Karpas-422 (cell line): ENCODE data around the gene NHS. TPM values are rescaled to one million over a fixed set of nuclear protein-coding genes. Genes with fewer than 3 reads are reported as not detected.

Experiments
- DNase-seq: peaks from one replicate; pipeline ENCODE4 v3.0.0-alpha.2; 2015
- H2AFZ ChIP-seq: fragments of 200-600 bp; sonication (generic); 2 replicates; pipeline ENCODE4 v1.6.1; 2014; ENCODE audit warnings: antibody characterized with exemption, low read length, mixed read lengths
- H3K27ac ChIP-seq: fragments of 200-600 bp; sonication (generic); 2 replicates; pipeline ENCODE4 v1.5.1; 2014; ENCODE audit warnings: mild to moderate bottlenecking, low read length, moderate library complexity
- H3K27me3 ChIP-seq: fragments of 200-600 bp; sonication (generic); 2 replicates; pipeline ENCODE4 v1.6.1; 2014; ENCODE audit warnings: low read length, mixed read lengths
- H3K36me3 ChIP-seq: fragments of 200-600 bp; sonication (generic); 2 replicates; pipeline ENCODE4 v1.6.1; 2014; ENCODE audit warnings: low read length, mixed read lengths; ENCODE audit not compliant: insufficient read depth
- H3K4me1 ChIP-seq: fragments of 200-600 bp; sonication (generic); 2 replicates; pipeline ENCODE4 v1.6.1; 2014; ENCODE audit warnings: mild to moderate bottlenecking, low read length, mixed read lengths
- H3K4me2 ChIP-seq: fragments of 200-600 bp; sonication (generic); 2 replicates; pipeline ENCODE4 v1.6.1; 2014; ENCODE audit warnings: low read length, low read depth, mild to moderate bottlenecking; ENCODE audit not compliant: poor library complexity, severe bottlenecking
- H3K4me3 ChIP-seq: fragments of 200-600 bp; sonication (generic); 2 replicates; pipeline ENCODE4 v1.5.1; 2014; ENCODE audit warnings: mild to moderate bottlenecking, antibody characterized with exemption, low read length, mixed read lengths
- H3K79me2 ChIP-seq: fragments of 200-600 bp; sonication (generic); 2 replicates; pipeline ENCODE4 v1.6.1; 2014; ENCODE audit warnings: mild to moderate bottlenecking, low read length, mixed read lengths
- H3K9ac ChIP-seq: fragments of 200-600 bp; sonication (generic); 2 replicates; pipeline ENCODE4 v1.6.0; 2014; ENCODE audit warnings: low read length
- H3K9me2 ChIP-seq: fragments of 200-600 bp; sonication (generic), shearing (Covaris generic); replicated peaks from 2 replicates; pipeline ENCODE4 v1.6.0; 2014; ENCODE audit warnings: mild to moderate bottlenecking, low read length, moderate library complexity; ENCODE audit not compliant: insufficient read depth
- H3K9me3 ChIP-seq: fragments of 300-700, 200-600 bp; sonication (generic); 2 replicates; pipeline ENCODE4 v1.6.1; 2014; ENCODE audit warnings: low read length, mixed read lengths
- H4K20me1 ChIP-seq: fragments of 200-600 bp; sonication (generic); 2 replicates; pipeline ENCODE4 v1.6.1; 2014; ENCODE audit warnings: mild to moderate bottlenecking, antibody characterized with exemption, low read length, low read depth; ENCODE audit not compliant: insufficient read depth
- total RNA-seq: library from RNA; depleted of rRNA; stranded (reverse); fragments of >200 nt; shearing (Covaris generic); gene quantifications from 2 replicates; pipeline ENCODE4 v1.2.3, GENCODE V29; 2014; ENCODE audit warnings: low replicate concordance

Gene NHS
- total RNA-seq, 1 experiment from 2014 or later: 0.15 TPM

GRCh38 chrX:17370191-17370590 lies 4.8 kb upstream of the NHS start:
- Histone ChIP-seq H3K27ac (no peak overlapping the region), H3K4me2 (no peak overlapping the region), H3K36me3 (no peaks in the 10 kb centered on the region), H3K79me2 (no peaks in the 10 kb centered on the region), H2AFZ (no peak overlapping the region), H3K9me2 (no peaks in the 10 kb centered on the region), H3K4me1 (no peaks in the 10 kb centered on the region), H4K20me1 (no peaks in the 10 kb centered on the region), H3K4me3 (no peak overlapping the region), H3K27me3 (no peaks in the 10 kb centered on the region), H3K9ac (no peak overlapping the region), H3K9me3 (no peaks in the 10 kb centered on the region)
- DNase-seq: no peak

GRCh38 chrX:17372052-17372451 lies 2.9 kb upstream of the NHS start:
- Histone ChIP-seq H3K27ac (no peak overlapping the region), H3K36me3 (no peaks in the 10 kb centered on the region), H4K20me1 (no peaks in the 10 kb centered on the region), H3K4me1 (no peaks in the 10 kb centered on the region), H3K4me3 (no peak overlapping the region), H3K9me2 (no peaks in the 10 kb centered on the region), H3K4me2 (no peak overlapping the region), H3K9ac (no peak overlapping the region), H3K79me2 (no peaks in the 10 kb centered on the region), H2AFZ (no peak overlapping the region), H3K27me3 (no peaks in the 10 kb centered on the region), H3K9me3 (no peaks in the 10 kb centered on the region)
- no peak for DNase-seq

- no peak overlapping the region for H3K27ac ChIP-seq
- no peaks in the 10 kb centered on the region for H3K4me1 ChIP-seq
- no peak overlapping the region for H2AFZ ChIP-seq
- H3K4me3 ChIP-seq: no peak overlapping the region
- no peaks in the 10 kb centered on the region for H3K36me3 ChIP-seq
- no peak for DNase-seq
- no peaks in the 10 kb centered on the region for H3K9me2 ChIP-seq
- H3K9ac ChIP-seq: no peak overlapping the region
- no peaks in the 10 kb centered on the region; the same call in 1 of the 2 replicates for H3K9me3 ChIP-seq
- no peaks in the 10 kb centered on the region for H3K27me3 ChIP-seq
- no peaks in the 10 kb centered on the region for H4K20me1 ChIP-seq
- H3K79me2 ChIP-seq: no peaks in the 10 kb centered on the region
- no peak overlapping the region for H3K4me2 ChIP-seq
Observed at GRCh38 chrX:17373337-17373736, 1.7 kb upstream of the NHS start.

GRCh38 chrX:17375367-17375636 lies 302 bp downstream of the NHS start:
- no peak overlapping the region for H3K4me3 ChIP-seq
- H3K9me3 ChIP-seq: no peaks in the 10 kb centered on the region; the same call in 1 of the 2 replicates
- H3K79me2 ChIP-seq: no peaks in the 10 kb centered on the region
- no peaks in the 10 kb centered on the region for H4K20me1 ChIP-seq
- H3K9ac ChIP-seq: no peak overlapping the region
- no peak overlapping the region for H3K27ac ChIP-seq
- H3K36me3 ChIP-seq: no peaks in the 10 kb centered on the region
- no peaks in the 10 kb centered on the region for H3K9me2 ChIP-seq
- no peak for DNase-seq
- no peaks in the 10 kb centered on the region for H3K27me3 ChIP-seq
- no peak overlapping the region for H2AFZ ChIP-seq
- no peaks in the 10 kb centered on the region for H3K4me1 ChIP-seq
- no peak overlapping the region for H3K4me2 ChIP-seq

- Histone ChIP-seq H3K36me3 (no peaks in the 10 kb centered on the region), H2AFZ (no peak overlapping the region), H3K9me2 (no peaks in the 10 kb centered on the region), H3K4me1 (no peaks in the 10 kb centered on the region), H3K4me2 (no peak overlapping the region), H4K20me1 (no peaks in the 10 kb centered on the region), H3K27me3 (no peaks in the 10 kb centered on the region), H3K4me3 (no peak overlapping the region), H3K9me3 (no peaks in the 10 kb centered on the region; the same call in 1 of the 2 replicates), H3K79me2 (no peaks in the 10 kb centered on the region), H3K27ac (no peak overlapping the region), H3K9ac (no peak overlapping the region)
- DNase-seq: no peak
Observed at GRCh38 chrX:17375637-17376430, 834 bp downstream of the NHS start.

- Histone ChIP-seq H3K4me1 (no peaks in the 10 kb centered on the region), H3K36me3 (no peaks in the 10 kb centered on the region), H3K9ac (no peak overlapping the region), H3K9me3 (no peaks in the 10 kb centered on the region; the same call in none of the 2 replicates), H3K27ac (no peak overlapping the region), H2AFZ (no peak overlapping the region), H3K79me2 (no peaks in the 10 kb centered on the region), H3K4me3 (no peak overlapping the region), H3K9me2 (no peaks in the 10 kb centered on the region), H3K4me2 (no peak overlapping the region), H4K20me1 (no peaks in the 10 kb centered on the region), H3K27me3 (no peaks in the 10 kb centered on the region)
- DNase-seq: no peak
Observed at GRCh38 chrX:17376431-17377077, 1.6 kb downstream of the NHS start.

GRCh38 chrX:17377091-17377717 lies 2.2 kb downstream of the NHS start:
- no peaks in the 10 kb centered on the region for H3K36me3 ChIP-seq
- H3K9me3 ChIP-seq: no peaks in the 10 kb centered on the region; the same call in none of the 2 replicates
- H2AFZ ChIP-seq: no peak overlapping the region
- no peaks in the 10 kb centered on the region for H3K27me3 ChIP-seq
- H3K4me3 ChIP-seq: no peak overlapping the region
- no peak overlapping the region for H3K27ac ChIP-seq
- H4K20me1 ChIP-seq: no peaks in the 10 kb centered on the region
- no peak overlapping the region for H3K4me2 ChIP-seq
- H3K9me2 ChIP-seq: no peaks in the 10 kb centered on the region
- H3K79me2 ChIP-seq: no peaks in the 10 kb centered on the region
- no peaks in the 10 kb centered on the region for H3K4me1 ChIP-seq
- H3K9ac ChIP-seq: no peak overlapping the region
- no peak for DNase-seq

GRCh38 chrX:17377795-17378194 lies 2.8 kb downstream of the NHS start:
- Histone ChIP-seq H3K27ac (no peak overlapping the region), H3K9ac (no peak overlapping the region), H3K4me2 (no peak overlapping the region), H3K9me2 (no peaks in the 10 kb centered on the region), H3K79me2 (no peaks in the 10 kb centered on the region), H3K4me1 (no peaks in the 10 kb centered on the region), H3K36me3 (no peaks in the 10 kb centered on the region), H4K20me1 (no peaks in the 10 kb centered on the region), H3K27me3 (no peaks in the 10 kb centered on the region), H3K9me3 (no peaks in the 10 kb centered on the region; the same call in none of the 2 replicates), H3K4me3 (no peak overlapping the region), H2AFZ (no peak overlapping the region)
- DNase-seq: no peak
